SHP77 (cell line): ENCODE data around the gene KAZN.

Source experiments
- DNase-seq, 2 experiments: peaks; one replicate each; lab custom pipeline; 2025; lab: John Stamatoyannopoulos, UW

Gene KAZN

GRCh38 chr1:15160626-15161025 is 562.1 kb downstream of the KAZN start:
- no peak for DNase-seq

- DNase-seq, result no peak
These were observed 568.9 kb downstream of the KAZN start for GRCh38 chr1:15167386-15167785.
